IPS-11a (cell line): ENCODE results near the gene EHMT2.
"Not testable (repeated sequence)": the region's sequence is repeated elsewhere in the genome, so short reads cannot be mapped to it uniquely, and the experiment has no call there.

Source experiments
- H3K4me3 ChIP-seq: one replicate; pipeline ENCODE4 v1.5.1; 2013; ENCODE audit warnings: low read depth, low read length, control low read depth

Gene EHMT2

GRCh38 chr6:31842053-31842452 is 55.4 kb downstream of the EHMT2 start:
- no peak overlapping the region for H3K4me3 ChIP-seq

- H3K4me3 ChIP-seq, result not testable (repeated sequence)
Observed at GRCh38 chr6:31839779-31840126, 57.7 kb downstream of the EHMT2 start.

GRCh38 chr6:31838968-31839367 is 58.5 kb downstream of the EHMT2 start:
- H3K4me3 ChIP-seq, result no peak overlapping the region

GRCh38 chr6:31838114-31838553 is 59.4 kb downstream of the EHMT2 start:
- peak overlapping the region; percentile 99 for H3K4me3 ChIP-seq

- H3K4me3 ChIP-seq, result peak overlapping the region; percentile 99
Observed at GRCh38 chr6:31837369-31838113, 60.0 kb downstream of the EHMT2 start.

GRCh38 chr6:31836474-31837368 is 60.8 kb downstream of the EHMT2 start:
- peak overlapping the region; percentile 99 for H3K4me3 ChIP-seq

- peak overlapping the region; percentile 99 for H3K4me3 ChIP-seq
Observed at GRCh38 chr6:31836047-31836473, 61.4 kb downstream of the EHMT2 start.

- H3K4me3 ChIP-seq, result peak overlapping the region; percentile 99
Observed at GRCh38 chr6:31834367-31835250, 62.9 kb downstream of the EHMT2 start.

GRCh38 chr6:31831350-31832215 is 65.9 kb downstream of the EHMT2 start:
- no peak overlapping the region for H3K4me3 ChIP-seq

GRCh38 chr6:31830886-31831335 is 66.6 kb downstream of the EHMT2 start:
- H3K4me3 ChIP-seq, result peak overlapping the region; percentile 33
